ENCODE measurements around the gene PI4K2A. TPM values are rescaled to one million over a fixed set of nuclear protein-coding genes. Genes with fewer than 3 reads are reported as not detected.
A peak's percentile ranks its signal among the peaks of the same experiment; 100 is the strongest.
"Not testable (repeated sequence)": the region's sequence is repeated elsewhere in the genome, so short reads cannot be mapped to it uniquely, and the experiment has no call there.

PI4K2A gene
- total and polyA plus RNA-seq, 9 donors = 6.7 to 12.0 (median 9.8) TPM

- no peaks in the 10 kb centered on the region for H3K27me3 ChIP-seq (ENCODE audit: control insufficient read depth, insufficient read depth, low read length)
- H3K9me3 ChIP-seq (replicated peaks; ENCODE audit: control insufficient read depth, low read depth, low read length) = no peaks in the 10 kb centered on the region
- no peak overlapping the region for H3K27ac ChIP-seq (ENCODE audit: low read length)
- DNase-seq = no peak
- no peak overlapping the region for H3K4me3 ChIP-seq (ENCODE audit: low read length)
- peaks cover 7% of the 10 kb centered on the region for H3K4me1 ChIP-seq (ENCODE audit: control insufficient read depth, insufficient read depth, low read length)
- 83% methylated on average over 1 of the region's 3 CpGs for WGBS (ENCODE audit: insufficient coverage)
- no peaks in the 10 kb centered on the region for H3K36me3 ChIP-seq (ENCODE audit: control insufficient read depth, insufficient read depth, low read length)
Measured at GRCh38 chr10:97628228-97628627, 12.2 kb upstream of the PI4K2A start.

DNA sequence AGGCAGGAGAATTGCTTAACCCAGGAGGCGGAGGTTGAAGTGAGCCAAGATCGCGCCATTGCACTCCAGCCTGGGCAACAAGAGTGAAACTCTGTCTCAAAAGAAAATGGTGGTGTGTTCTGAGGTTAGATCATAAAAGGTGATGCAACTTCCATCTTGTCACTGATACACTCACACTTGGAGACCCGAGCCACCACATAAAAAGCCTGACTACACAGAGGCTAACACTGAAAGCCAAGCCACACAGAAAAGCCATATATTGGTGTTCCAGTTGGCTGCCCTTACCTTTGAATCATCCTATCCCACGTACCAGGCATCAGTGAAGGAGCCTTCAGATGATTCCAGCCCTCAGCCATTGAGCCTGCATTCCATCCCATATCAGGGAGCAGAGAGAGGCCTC lies 11.2 kb upstream of the PI4K2A start:
- Histone ChIP-seq H3K27me3 (ENCODE audit: control insufficient read depth, insufficient read depth, low read length) (no peaks in the 10 kb centered on the region), H3K4me1 (ENCODE audit: control insufficient read depth, insufficient read depth, low read length) (peaks cover 11% of the 10 kb centered on the region), H3K27ac (ENCODE audit: low read length) (no peak overlapping the region), H3K9me3 (replicated peaks; ENCODE audit: control insufficient read depth, low read depth, low read length) (no peaks in the 10 kb centered on the region), H3K4me3 (ENCODE audit: low read length) (no peak overlapping the region), H3K36me3 (ENCODE audit: control insufficient read depth, insufficient read depth, low read length) (no peaks in the 10 kb centered on the region)
- whole genome bisulfite sequencing (ENCODE audit: insufficient coverage) = 86% methylated on average over 4 of the region's 5 CpGs
- no peak for DNase-seq

GRCh38 chr10:97631098-97631497 lies 9.4 kb upstream of the PI4K2A start:
- Histone ChIP-seq H3K36me3 (ENCODE audit: control insufficient read depth, insufficient read depth, low read length) (no peaks in the 10 kb centered on the region), H3K4me1 (ENCODE audit: control insufficient read depth, insufficient read depth, low read length) (peaks cover 11% of the 10 kb centered on the region), H3K27ac (ENCODE audit: low read length) (no peak overlapping the region)

GRCh38 chr10:97632949-97633884 lies 7.3 kb upstream of the PI4K2A start, which contains the start of gene MORN4:
TSS of gene MORN4 (minus strand) at chr10:97633500. CDS start at chr10:97619653, 13,847 bp downstream.
- H3K4me3 ChIP-seq (ENCODE audit: low read length) = peak within 1 kb of the TSS; percentile 68
- WGBS (ENCODE audit: insufficient coverage) = 4% methylated on average over 57 of the region's 62 CpGs
- no peaks in the 10 kb centered on the region for H3K9me3 ChIP-seq (replicated peaks; ENCODE audit: control insufficient read depth, low read depth, low read length)
- H3K36me3 ChIP-seq (ENCODE audit: control insufficient read depth, insufficient read depth, low read length) = no peaks in the 10 kb centered on the region
- DNase-seq = peak; percentile 96
- no peak within 1 kb of the TSS for H3K27ac ChIP-seq (ENCODE audit: low read length)
- H3K4me1 ChIP-seq (ENCODE audit: control insufficient read depth, insufficient read depth, low read length) = peaks cover 11% of the 10 kb centered on the region
- no peaks in the 10 kb centered on the region for H3K27me3 ChIP-seq (ENCODE audit: control insufficient read depth, insufficient read depth, low read length)

More at GRCh38 chr10:97631098-97631497, 9.4 kb upstream of the PI4K2A start:
- no peak for DNase-seq
- Histone ChIP-seq H3K4me3 (ENCODE audit: low read length) (no peak overlapping the region), H3K9me3 (replicated peaks; ENCODE audit: control insufficient read depth, low read depth, low read length) (no peaks in the 10 kb centered on the region), H3K27me3 (ENCODE audit: control insufficient read depth, insufficient read depth, low read length) (no peaks in the 10 kb centered on the region)

DNA sequence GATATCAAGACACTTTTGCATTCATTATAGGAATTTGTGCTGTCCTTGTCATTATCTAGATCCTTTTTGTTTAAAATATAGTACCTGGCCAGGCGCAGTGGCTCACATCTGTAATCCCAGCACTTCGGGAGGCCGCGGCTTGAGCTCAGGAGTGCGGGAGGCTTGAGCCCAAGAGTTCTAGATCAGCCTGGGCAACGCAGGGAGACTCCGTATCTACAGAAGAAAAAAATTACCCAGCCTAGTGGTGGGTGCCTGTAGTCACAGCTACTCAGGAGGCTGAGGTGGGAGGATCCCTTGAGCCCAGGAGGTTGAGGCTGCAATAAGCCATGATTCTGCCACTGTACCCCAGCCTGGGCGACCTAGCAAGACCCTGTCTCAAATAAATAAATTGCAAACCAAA lies 6.5 kb upstream of the PI4K2A start:
- Histone ChIP-seq H3K27me3 (ENCODE audit: control insufficient read depth, insufficient read depth, low read length) (no peaks in the 10 kb centered on the region), H3K36me3 (ENCODE audit: control insufficient read depth, insufficient read depth, low read length) (no peaks in the 10 kb centered on the region), H3K9me3 (replicated peaks; ENCODE audit: control insufficient read depth, low read depth, low read length) (no peaks in the 10 kb centered on the region), H3K4me3 (ENCODE audit: low read length) (peak overlapping the region; percentile 68), H3K27ac (ENCODE audit: low read length) (no peak overlapping the region), H3K4me1 (ENCODE audit: control insufficient read depth, insufficient read depth, low read length) (peaks cover 11% of the 10 kb centered on the region)
- no peak for DNase-seq
- 92% methylated on average over 6 of the region's 8 CpGs for WGBS (ENCODE audit: insufficient coverage)

DNA sequence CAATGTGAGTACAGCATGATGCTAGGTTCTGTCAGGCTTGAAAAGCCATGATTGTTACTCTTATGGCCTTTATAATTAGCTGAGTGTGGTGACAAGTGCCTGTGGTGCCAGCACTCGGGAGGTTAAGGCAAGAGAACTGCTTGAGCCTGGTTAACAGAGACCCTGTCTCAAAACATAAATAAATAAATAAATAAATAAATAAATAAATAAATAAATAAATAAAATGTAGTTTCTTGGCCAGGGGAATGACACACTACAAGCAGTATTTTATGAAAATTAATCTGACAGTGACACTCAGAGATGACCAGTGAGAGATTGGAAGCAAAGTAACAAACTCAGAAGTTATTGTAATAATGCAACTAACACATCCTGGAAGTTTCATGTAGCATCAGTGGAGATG lies 4.9 kb upstream of the PI4K2A start:
- no CpG with 5 or more reads among the region's 1 CpG for WGBS (ENCODE audit: insufficient coverage)
- Histone ChIP-seq H3K27ac (ENCODE audit: low read length) (no peak overlapping the region), H3K36me3 (ENCODE audit: control insufficient read depth, insufficient read depth, low read length) (no peaks in the 10 kb centered on the region), H3K4me1 (ENCODE audit: control insufficient read depth, insufficient read depth, low read length) (peaks cover 11% of the 10 kb centered on the region), H3K4me3 (ENCODE audit: low read length) (no peak overlapping the region), H3K9me3 (replicated peaks; ENCODE audit: control insufficient read depth, low read depth, low read length) (no peaks in the 10 kb centered on the region), H3K27me3 (ENCODE audit: control insufficient read depth, insufficient read depth, low read length) (no peaks in the 10 kb centered on the region)
- no peak for DNase-seq

DNA sequence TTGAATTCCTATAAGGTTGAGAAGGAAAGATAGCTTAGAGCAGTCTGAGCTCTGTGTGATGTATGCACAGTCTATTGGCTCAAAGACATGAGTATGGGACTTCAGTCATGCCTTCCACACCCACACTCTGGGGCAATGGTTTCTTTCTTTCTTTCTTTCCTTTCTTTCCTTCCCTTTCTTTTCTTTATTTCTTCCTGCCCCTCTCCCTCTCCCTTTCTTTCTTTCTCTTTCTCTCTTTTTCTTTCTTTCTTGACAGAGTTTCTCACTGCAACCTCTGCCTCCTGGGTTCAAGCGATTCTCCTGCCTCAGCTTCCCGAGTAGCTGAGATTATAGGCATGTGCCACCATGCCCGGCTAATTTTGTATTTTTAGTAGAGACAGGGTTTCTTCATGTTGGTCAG lies 1.4 kb upstream of the PI4K2A start:
- no CpG with 5 or more reads among the region's 3 CpGs for WGBS (ENCODE audit: insufficient coverage)
- peaks cover 11% of the 10 kb centered on the region for H3K4me1 ChIP-seq (ENCODE audit: control insufficient read depth, insufficient read depth, low read length)
- H3K36me3 ChIP-seq (ENCODE audit: control insufficient read depth, insufficient read depth, low read length); H3K27me3 ChIP-seq (ENCODE audit: control insufficient read depth, insufficient read depth, low read length); H3K9me3 ChIP-seq (replicated peaks; ENCODE audit: control insufficient read depth, low read depth, low read length); H3K27ac ChIP-seq (ENCODE audit: low read length); H3K4me3 ChIP-seq (ENCODE audit: low read length); DNase-seq: not testable (repeated sequence)

DNA sequence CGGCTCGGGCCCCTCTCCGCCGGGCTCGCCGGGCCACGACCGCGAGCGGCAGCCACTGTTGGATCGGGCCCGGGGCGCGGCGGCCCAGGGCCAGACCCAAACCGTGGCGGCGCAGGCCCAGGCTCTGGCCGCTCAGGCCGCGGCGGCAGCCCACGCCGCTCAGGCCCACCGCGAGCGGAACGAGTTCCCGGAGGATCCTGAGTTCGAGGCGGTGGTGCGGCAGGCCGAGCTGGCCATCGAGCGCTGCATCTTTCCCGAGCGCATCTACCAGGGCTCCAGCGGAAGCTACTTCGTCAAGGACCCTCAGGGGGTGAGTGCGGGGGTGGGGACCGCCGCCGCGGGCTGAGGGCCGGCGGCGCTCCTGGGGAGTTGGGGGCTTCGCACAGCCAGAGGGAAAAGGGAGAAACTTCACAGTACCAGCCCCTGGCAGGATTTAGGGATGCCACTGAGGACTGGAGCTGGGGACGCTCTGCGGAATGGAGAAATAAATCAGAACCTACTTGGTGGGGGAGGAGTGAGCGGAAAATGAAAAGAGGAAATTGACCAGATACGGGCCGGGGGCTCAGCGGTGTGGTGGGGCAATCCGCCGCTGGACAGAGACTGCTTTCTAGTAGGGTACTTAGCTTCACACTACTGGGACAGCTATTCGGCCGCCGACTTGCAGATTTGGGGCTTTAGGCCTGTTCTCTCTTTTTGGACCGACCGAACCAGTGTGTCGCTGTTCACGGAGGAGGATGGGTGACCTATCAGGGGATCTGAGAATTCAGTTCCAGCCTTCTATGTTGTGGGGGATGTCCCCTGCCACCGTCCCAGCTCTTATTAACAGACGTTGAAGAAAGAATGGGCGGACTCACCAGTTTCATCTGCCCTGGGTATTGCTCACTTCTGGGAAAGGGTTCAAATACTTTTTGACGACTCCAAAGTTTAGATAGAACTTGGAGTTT lies 669 bp downstream of the PI4K2A start:
- WGBS (ENCODE audit: insufficient coverage) = 2% methylated on average over 60 of the region's 67 CpGs
- H3K27me3 ChIP-seq (ENCODE audit: control insufficient read depth, insufficient read depth, low read length) = no peaks in the 10 kb centered on the region
- DNase-seq = peak; percentile 54
- H3K9me3 ChIP-seq (replicated peaks; ENCODE audit: control insufficient read depth, low read depth, low read length) = no peaks in the 10 kb centered on the region
- H3K27ac ChIP-seq (ENCODE audit: low read length) = peak overlapping the region; percentile 85
- H3K4me3 ChIP-seq (ENCODE audit: low read length) = peak overlapping the region; percentile 75
- peaks cover 11% of the 10 kb centered on the region for H3K4me1 ChIP-seq (ENCODE audit: control insufficient read depth, insufficient read depth, low read length)
- peaks cover 12% of the 10 kb centered on the region for H3K36me3 ChIP-seq (ENCODE audit: control insufficient read depth, insufficient read depth, low read length)

- not testable (repeated sequence) for H3K27ac ChIP-seq (ENCODE audit: low read length); H3K9me3 ChIP-seq (replicated peaks; ENCODE audit: control insufficient read depth, low read depth, low read length); H3K4me3 ChIP-seq (ENCODE audit: low read length); H3K27me3 ChIP-seq (ENCODE audit: control insufficient read depth, insufficient read depth, low read length); DNase-seq
- 93% methylated on average over 9 of the region's 13 CpGs for WGBS (ENCODE audit: insufficient coverage)
- peaks cover 12% of the 10 kb centered on the region for H3K36me3 ChIP-seq (ENCODE audit: control insufficient read depth, insufficient read depth, low read length)
- H3K4me1 ChIP-seq (ENCODE audit: control insufficient read depth, insufficient read depth, low read length) = peaks cover 11% of the 10 kb centered on the region
Measured at GRCh38 chr10:97642471-97643159, 2.1 kb downstream of the PI4K2A start.
